ENCODE measurements around the gene SAMD10. TPM values are rescaled to one million over a fixed set of nuclear protein-coding genes. Genes with fewer than 3 reads are reported as not detected.

The SAMD10 gene
- total and polyA plus RNA-seq, 10 of the 15 experiments (the other 5 are each of a cell fraction or from before 2014, with no cell fraction given): 1.3 to 51.4 (median 17.9) TPM

GRCh38 chr20:64022671-64023360 is 43.4 kb upstream of the SAMD10 start:
- CTCF ChIA-PET: no interaction called here
- Histone ChIP-seq H3K4me1 (ENCODE audit: control insufficient read depth, insufficient read depth, low read length) (no peaks in the 10 kb centered on the region), H3K36me3 (ENCODE audit: control insufficient read depth in 2 of 2, insufficient read depth in 2 of 2, low read length in 1 of 2) (peaks cover 62 to 63% of the 10 kb centered on the region in 2 experiments), H3K27ac (ENCODE audit: control insufficient read depth, insufficient read depth) (no peak overlapping the region), H3K27me3 (replicated peaks in 1 of 2; ENCODE audit: control insufficient read depth in 2 of 2, insufficient read depth in 2 of 2, low read length in 1 of 2) (no peaks in the 10 kb centered on the region), H2AFZ (ENCODE audit: control insufficient read depth, low read depth, low read length) (no peak overlapping the region), H3K4me2 (ENCODE audit: control insufficient read depth, insufficient read depth) (no peak overlapping the region), H3K9me3 (replicated peaks; ENCODE audit: control insufficient read depth, insufficient read depth, low read length) (no peaks in the 10 kb centered on the region), H4K20me1 (ENCODE audit: control insufficient read depth, insufficient read depth) (no peaks in the 10 kb centered on the region), H3K9ac (ENCODE audit: control insufficient read depth, insufficient read depth, low read length) (no peak overlapping the region), H3K4me3 (no peak overlapping the region), H3K79me2 (ENCODE audit: control insufficient read depth, insufficient read depth, low read length) (no peaks in the 10 kb centered on the region)
- in situ Hi-C loops (cut with MboI) (no loop called here), intact Hi-C loops (cut with micrococcal nuclease; ENCODE audit: unreplicated experiment) (no loop called here)
- ATAC-seq (no peak), DNase-seq (ENCODE audit: low read depth, low spot score) (no peak), FAIRE-seq (no peak)
- POLR2A ChIA-PET: no interaction called here
- 97% methylated on average over 17 of the region's 17 CpGs for WGBS (ENCODE audit: insufficient coverage, insufficient replicate concordance, low lambda C conversion rate, missing lambda C conversion rate)
- TF ChIP-seq POLR2A (IDR thresholded peaks at IDR 0.05; ENCODE audit: low read depth, low read length): peak; percentile 30; the same call in 1 of the 2 replicates
- TF ChIP-seq CBX5 (IDR thresholded peaks at IDR 0.05; ENCODE audit: low read depth): no peak
- SMC1A ChIA-PET (ENCODE audit: uncharacterized antibody, unreplicated experiment): no interaction called here
- no TSS peak for BruUV-seq (replicated peaks)
- RAD21 ChIA-PET (ENCODE audit: unreplicated experiment): no interaction called here

- no peaks in the 10 kb centered on the region for H4K20me1 ChIP-seq (ENCODE audit: control insufficient read depth, insufficient read depth)
- H3K27me3 ChIP-seq (replicated peaks in 1 of 2; ENCODE audit: control insufficient read depth in 2 of 2, insufficient read depth in 2 of 2, low read length in 1 of 2): no peaks in the 10 kb centered on the region
- no peak overlapping the region for H3K27ac ChIP-seq (ENCODE audit: control insufficient read depth, insufficient read depth)
- in situ Hi-C loops (cut with MboI): no loop called here
- ChIA-PET POLR2A (interaction anchor here (0.6 kb wide), 1 partner anchor 10 kb away, joined by 4 read pairs; no protein-coding TSS in a partner anchor), CTCF (no interaction called here), RAD21 (ENCODE audit: unreplicated experiment) (no interaction called here), SMC1A (ENCODE audit: uncharacterized antibody, unreplicated experiment) (no interaction called here)
- peaks cover 54 to 60% of the 10 kb centered on the region in 2 experiments for H3K36me3 ChIP-seq (ENCODE audit: control insufficient read depth in 2 of 2, insufficient read depth in 2 of 2, low read length in 1 of 2)
- H3K4me2 ChIP-seq (ENCODE audit: control insufficient read depth, insufficient read depth): no peak overlapping the region
- H3K4me1 ChIP-seq (ENCODE audit: control insufficient read depth, insufficient read depth, low read length): no peaks in the 10 kb centered on the region
- H2AFZ ChIP-seq (ENCODE audit: control insufficient read depth, low read depth, low read length): no peak overlapping the region
- H3K4me3 ChIP-seq: no peak overlapping the region
- intact Hi-C loops (cut with micrococcal nuclease; ENCODE audit: unreplicated experiment): no loop called here
- no peaks in the 10 kb centered on the region for H3K79me2 ChIP-seq (ENCODE audit: control insufficient read depth, insufficient read depth, low read length)
- ATAC-seq: no peak
- H3K9me3 ChIP-seq (replicated peaks; ENCODE audit: control insufficient read depth, insufficient read depth, low read length): no peaks in the 10 kb centered on the region; the same call in 2 of the 3 replicates
- no peak overlapping the region for H3K9ac ChIP-seq (ENCODE audit: control insufficient read depth, insufficient read depth, low read length)
- no peak for FAIRE-seq
- DNase-seq (ENCODE audit: low read depth, low spot score): no peak
- no TSS peak for BruUV-seq (replicated peaks)
- WGBS (ENCODE audit: insufficient coverage, insufficient replicate concordance, low lambda C conversion rate, missing lambda C conversion rate): 94% methylated on average over 36 of the region's 36 CpGs
- TF ChIP-seq DPF2 (IDR thresholded peaks at IDR 0.05): no peak
- TF ChIP-seq ZNF274 (IDR thresholded peaks at IDR 0.05; ENCODE audit: insufficient read depth, insufficient read length): no peak
- no peak for TF ChIP-seq EP300 (IDR thresholded peaks at IDR 0.05; ENCODE audit: borderline replicate concordance in 1 of 2, control insufficient read depth in 1 of 2, low read depth in 2 of 2, low read length in 2 of 2)
- peak; percentile 56; the same call in 1 of the 2 replicates for TF ChIP-seq POLR2AphosphoS5 (IDR thresholded peaks at IDR 0.05; ENCODE audit: low read length)
- TF ChIP-seq WRNIP1 (IDR thresholded peaks at IDR 0.05; ENCODE audit: borderline replicate concordance, low read depth, low read length): no peak
- TF ChIP-seq TARDBP (IDR thresholded peaks at IDR 0.05; ENCODE audit: borderline replicate concordance): 0 out of 2 replicates have a peak, but pooled peaks have one; percentile 20
- no peak for TF ChIP-seq ZNF687 (IDR thresholded peaks at IDR 0.05)
- TF ChIP-seq POU2F2 (IDR thresholded peaks at IDR 0.05; ENCODE audit: borderline replicate concordance, low read depth, low read length): no peak
Observed at GRCh38 chr20:64021124-64021975, 41.9 kb upstream of the SAMD10 start.

Measured in GM12878 (cell line).